ENCODE data around the gene KLF3.

DNA sequence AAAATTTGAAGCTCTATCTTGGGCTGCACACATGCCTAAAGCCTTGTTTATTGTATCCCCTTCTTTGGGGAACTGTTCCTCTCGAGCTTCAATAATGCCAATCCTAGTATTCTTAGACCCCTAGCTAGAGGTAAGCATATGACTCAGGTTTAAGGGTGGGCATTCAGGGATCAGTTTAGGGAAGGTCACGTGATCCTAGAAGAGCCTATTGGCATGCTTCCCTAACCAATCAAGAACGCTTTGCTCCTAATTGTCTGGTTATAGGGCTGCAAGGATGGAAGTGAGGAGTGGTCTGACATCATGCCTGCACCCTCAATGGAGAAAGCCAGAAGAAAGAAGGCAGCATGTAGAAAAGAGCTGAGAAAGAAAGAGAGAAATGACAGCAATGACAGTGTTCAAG is 71.9 kb downstream of the KLF3 start:
- TF ChIP-seq POLR2AphosphoS5 (IDR thresholded peaks at IDR 0.05; ENCODE audit: low read depth, low read length) (no peak), SIN3A (IDR thresholded peaks at IDR 0.05; ENCODE audit: borderline replicate concordance, insufficient read depth, low read depth, low read length) (no peak), TCF7L2 (IDR thresholded peaks at IDR 0.05; ENCODE audit: low read depth, low read length) (no peak)
- TF ChIP-seq, protein P1, sequence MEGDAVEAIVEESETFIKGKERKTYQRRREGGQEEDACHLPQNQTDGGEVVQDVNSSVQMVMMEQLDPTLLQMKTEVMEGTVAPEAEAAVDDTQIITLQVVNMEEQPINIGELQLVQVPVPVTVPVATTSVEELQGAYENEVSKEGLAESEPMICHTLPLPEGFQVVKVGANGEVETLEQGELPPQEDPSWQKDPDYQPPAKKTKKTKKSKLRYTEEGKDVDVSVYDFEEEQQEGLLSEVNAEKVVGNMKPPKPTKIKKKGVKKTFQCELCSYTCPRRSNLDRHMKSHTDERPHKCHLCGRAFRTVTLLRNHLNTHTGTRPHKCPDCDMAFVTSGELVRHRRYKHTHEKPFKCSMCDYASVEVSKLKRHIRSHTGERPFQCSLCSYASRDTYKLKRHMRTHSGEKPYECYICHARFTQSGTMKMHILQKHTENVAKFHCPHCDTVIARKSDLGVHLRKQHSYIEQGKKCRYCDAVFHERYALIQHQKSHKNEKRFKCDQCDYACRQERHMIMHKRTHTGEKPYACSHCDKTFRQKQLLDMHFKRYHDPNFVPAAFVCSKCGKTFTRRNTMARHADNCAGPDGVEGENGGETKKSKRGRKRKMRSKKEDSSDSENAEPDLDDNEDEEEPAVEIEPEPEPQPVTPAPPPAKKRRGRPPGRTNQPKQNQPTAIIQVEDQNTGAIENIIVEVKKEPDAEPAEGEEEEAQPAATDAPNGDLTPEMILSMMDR (IDR thresholded peaks at IDR 0.05) = no peak
- TF ChIP-seq, protein P2, sequence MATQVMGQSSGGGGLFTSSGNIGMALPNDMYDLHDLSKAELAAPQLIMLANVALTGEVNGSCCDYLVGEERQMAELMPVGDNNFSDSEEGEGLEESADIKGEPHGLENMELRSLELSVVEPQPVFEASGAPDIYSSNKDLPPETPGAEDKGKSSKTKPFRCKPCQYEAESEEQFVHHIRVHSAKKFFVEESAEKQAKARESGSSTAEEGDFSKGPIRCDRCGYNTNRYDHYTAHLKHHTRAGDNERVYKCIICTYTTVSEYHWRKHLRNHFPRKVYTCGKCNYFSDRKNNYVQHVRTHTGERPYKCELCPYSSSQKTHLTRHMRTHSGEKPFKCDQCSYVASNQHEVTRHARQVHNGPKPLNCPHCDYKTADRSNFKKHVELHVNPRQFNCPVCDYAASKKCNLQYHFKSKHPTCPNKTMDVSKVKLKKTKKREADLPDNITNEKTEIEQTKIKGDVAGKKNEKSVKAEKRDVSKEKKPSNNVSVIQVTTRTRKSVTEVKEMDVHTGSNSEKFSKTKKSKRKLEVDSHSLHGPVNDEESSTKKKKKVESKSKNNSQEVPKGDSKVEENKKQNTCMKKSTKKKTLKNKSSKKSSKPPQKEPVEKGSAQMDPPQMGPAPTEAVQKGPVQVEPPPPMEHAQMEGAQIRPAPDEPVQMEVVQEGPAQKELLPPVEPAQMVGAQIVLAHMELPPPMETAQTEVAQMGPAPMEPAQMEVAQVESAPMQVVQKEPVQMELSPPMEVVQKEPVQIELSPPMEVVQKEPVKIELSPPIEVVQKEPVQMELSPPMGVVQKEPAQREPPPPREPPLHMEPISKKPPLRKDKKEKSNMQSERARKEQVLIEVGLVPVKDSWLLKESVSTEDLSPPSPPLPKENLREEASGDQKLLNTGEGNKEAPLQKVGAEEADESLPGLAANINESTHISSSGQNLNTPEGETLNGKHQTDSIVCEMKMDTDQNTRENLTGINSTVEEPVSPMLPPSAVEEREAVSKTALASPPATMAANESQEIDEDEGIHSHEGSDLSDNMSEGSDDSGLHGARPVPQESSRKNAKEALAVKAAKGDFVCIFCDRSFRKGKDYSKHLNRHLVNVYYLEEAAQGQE (IDR thresholded peaks at IDR 0.05; ENCODE audit: insufficient read depth in 1 of 2, low read depth in 2 of 2, low read length in 1 of 2) = no peak
